GM21723 (cell line): ENCODE measurements around the gene GAB2.

Experiments used
- ATAC-seq: cut with Tn5 transposase; IDR thresholded peaks from one replicate; pipeline ENCODE4 v1.9.1; 2021; ENCODE audit warnings: mild to moderate bottlenecking, moderate library complexity; ENCODE audit not compliant: unreplicated experiment

Gene GAB2

DNA sequence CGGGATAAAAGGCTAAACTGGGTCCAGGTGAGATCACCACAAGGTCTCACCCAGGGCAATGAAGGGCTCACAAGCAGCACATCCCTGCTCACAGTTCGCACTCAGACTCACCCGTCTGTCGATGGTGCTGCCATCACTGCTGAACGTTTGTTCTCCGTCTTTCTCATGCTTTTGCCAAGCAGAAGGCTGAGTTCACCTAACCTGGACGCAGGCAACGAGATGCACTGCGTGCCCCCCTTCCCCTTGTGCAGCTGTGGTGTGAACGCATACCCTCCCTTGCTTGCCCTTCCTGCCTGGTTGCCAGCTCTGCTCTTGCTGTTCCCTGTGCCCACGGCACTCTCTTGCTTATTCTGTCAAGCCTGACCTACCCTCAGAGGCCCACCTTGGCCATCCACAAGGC lies 247.2 kb downstream of the GAB2 start:
- ATAC-seq, result no peak

- ATAC-seq, result no peak
Measured at GRCh38 chr11:78168539-78169477, 248.8 kb downstream of the GAB2 start.

GRCh38 chr11:78166855-78167469 lies 250.7 kb downstream of the GAB2 start:
- ATAC-seq, result no peak
